NCI-H2196 (cell line): Measurements from ENCODE around the gene MAML3.

Source experiments
- DNase-seq: peaks from one replicate; lab custom pipeline; 2025; ENCODE audit not compliant: unreplicated experiment; lab: John Stamatoyannopoulos, UW

Gene MAML3

DNA sequence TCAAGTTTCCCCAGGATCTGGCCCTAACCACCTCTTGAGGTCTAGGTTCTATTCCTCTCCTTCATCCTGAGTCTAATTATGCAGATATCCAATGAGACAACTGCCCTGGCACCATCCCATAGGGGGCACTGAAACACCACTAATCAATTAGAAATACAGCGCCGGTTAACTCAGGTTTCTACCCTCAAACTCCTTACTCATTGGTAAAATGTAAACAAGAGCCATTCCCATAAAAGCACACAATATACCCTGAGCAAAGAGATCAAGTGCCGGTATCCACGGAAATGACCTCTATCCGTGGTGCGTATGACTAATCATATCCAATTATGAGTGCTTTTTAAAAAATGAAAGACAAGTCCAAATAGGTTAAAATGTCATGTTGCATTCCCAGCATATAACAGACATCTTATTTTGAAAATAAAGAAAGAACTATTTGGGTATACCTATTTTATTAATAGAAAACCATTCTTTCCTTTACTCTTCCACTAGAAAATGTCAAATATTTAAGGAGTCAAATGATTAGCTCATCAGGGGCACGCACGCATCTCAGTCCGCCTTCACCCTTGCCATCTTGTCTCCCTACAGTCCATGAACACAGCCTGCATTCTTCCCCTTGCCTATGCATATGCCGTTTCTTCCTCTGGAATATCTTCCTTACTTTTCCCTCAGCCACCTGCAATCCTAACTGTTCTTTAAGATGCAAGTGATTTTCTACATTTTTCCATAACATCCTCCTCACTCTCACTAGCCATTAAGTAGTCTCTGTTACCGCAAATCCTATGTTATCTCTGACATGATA lies 141.1 kb downstream of the MAML3 start:
- peak; percentile 69 for DNase-seq

GRCh38 chr4:140005699-140006098 lies 148.3 kb downstream of the MAML3 start:
- DNase-seq = peak; percentile 34

GRCh38 chr4:140004922-140005627 lies 148.9 kb downstream of the MAML3 start:
- no peak for DNase-seq

DNA sequence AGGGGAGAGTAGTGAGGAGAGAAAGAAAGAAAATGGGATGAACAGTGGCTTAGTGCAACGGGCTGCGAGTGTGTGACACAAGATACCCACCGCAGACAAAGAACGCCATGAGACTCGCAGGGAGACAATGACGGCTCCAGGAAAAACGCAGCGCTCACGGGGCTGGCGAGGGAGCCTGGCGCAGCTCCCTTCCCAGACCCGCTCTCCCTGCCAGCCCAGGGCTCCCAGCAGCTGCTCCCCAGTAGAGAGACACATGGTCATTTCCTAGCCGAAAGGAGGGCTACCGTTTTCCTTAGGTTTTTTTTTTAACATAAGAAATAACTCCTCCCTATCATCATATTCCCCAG lies 149.5 kb downstream of the MAML3 start:
- DNase-seq = peak; percentile 20

- no peak for DNase-seq
Measured at GRCh38 chr4:140003876-140004548, 150.0 kb downstream of the MAML3 start.

- no peak for DNase-seq
Measured at GRCh38 chr4:140000232-140000631, 153.8 kb downstream of the MAML3 start.

GRCh38 chr4:139988863-139989765 lies 164.9 kb downstream of the MAML3 start:
- DNase-seq = no peak

DNA sequence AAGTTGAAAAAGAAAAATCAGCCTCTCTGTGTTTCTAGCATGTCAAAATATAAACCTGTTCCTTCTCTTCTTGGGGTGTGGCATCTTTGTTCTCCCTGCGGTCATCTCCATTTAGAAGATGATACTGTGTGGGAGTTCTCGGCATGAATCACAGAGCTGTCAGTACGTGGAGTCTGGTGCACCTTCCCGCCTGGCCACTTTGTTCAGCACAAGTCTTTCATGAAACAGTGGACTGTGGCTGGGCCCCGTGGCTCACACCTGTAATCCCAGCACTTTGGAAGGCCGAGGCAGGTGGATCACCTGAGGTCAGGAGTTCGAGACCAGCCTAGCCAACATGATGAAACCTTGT lies 166.5 kb downstream of the MAML3 start:
- DNase-seq = no peak

DNA sequence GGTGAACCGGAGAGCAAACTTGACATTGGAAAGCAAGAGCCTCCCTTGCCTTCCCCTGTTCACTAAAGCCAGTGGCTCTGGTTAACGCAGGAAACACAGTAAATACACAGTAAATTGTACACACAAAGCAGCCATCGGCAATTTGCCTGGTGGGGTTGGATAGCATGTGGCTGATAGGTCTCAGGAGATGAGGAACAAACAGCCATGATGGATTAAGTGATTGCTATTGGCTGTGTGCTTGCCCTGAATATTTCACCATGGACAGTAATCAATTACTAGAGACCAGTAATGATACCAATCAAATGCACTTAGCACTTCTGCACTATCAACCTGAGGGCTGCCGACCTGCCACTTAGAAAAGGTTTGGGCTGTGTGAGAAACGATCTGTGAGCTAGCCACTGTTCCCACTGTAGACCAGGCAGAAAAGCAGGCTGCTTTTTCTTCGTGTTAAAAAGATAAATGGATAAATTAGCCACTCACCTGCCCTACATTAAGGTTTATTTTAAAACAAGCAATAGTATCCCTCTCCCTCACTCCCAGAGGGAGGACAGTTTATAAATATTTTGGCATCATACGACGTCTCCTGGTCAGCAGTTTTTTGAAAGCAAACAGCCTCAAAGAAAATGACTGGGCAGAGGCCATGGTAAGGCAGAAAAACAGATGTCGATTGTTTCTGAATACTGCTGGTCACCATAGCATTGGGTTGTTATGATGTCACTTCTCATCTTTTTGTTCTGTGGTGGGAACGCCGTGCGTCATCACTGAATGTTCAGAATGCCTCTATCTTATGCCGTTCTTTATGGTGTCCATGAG lies 167.1 kb downstream of the MAML3 start:
- DNase-seq = no peak

GRCh38 chr4:139986106-139986505 lies 167.9 kb downstream of the MAML3 start:
- no peak for DNase-seq

DNA sequence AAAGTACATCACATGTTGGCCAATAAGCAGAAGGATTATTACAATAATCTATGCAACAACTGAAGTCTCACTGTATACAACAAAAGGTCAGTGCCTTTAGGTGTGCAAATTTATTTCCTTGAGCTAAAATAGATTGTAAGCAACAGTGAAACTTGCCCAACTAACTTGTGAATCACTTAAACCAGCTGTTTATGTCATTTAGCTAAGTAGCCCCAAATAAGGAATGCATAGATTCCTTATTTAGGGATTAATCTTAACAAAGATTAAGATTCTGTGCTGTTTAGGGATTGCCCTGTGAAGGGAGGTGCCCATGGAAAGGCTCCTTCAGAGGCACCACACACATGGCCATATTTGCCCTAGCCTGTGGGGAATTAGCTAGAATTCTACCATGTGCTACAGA lies 168.6 kb downstream of the MAML3 start:
- no peak for DNase-seq

- DNase-seq = no peak
Measured at GRCh38 chr4:139984471-139984870, 169.5 kb downstream of the MAML3 start.

DNA sequence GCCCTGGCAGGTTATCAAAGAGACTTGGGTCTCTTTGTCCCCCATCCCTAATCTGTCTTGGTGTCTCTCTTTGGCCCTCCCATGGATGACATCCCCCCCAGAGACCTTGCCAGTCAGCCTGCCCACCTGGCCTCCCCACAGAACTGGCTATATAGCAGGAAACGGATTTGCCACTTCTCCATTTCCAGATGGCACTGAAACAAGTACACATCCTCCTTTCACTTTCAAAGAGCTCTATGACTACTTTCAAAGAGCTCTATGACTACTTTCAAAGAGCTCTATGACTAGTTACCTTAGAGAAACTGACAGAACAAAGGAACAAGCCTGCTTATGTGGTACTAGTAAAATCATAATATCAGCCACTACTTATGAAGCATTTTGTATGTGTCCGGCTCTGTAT lies 175.3 kb downstream of the MAML3 start:
- no peak for DNase-seq

DNA sequence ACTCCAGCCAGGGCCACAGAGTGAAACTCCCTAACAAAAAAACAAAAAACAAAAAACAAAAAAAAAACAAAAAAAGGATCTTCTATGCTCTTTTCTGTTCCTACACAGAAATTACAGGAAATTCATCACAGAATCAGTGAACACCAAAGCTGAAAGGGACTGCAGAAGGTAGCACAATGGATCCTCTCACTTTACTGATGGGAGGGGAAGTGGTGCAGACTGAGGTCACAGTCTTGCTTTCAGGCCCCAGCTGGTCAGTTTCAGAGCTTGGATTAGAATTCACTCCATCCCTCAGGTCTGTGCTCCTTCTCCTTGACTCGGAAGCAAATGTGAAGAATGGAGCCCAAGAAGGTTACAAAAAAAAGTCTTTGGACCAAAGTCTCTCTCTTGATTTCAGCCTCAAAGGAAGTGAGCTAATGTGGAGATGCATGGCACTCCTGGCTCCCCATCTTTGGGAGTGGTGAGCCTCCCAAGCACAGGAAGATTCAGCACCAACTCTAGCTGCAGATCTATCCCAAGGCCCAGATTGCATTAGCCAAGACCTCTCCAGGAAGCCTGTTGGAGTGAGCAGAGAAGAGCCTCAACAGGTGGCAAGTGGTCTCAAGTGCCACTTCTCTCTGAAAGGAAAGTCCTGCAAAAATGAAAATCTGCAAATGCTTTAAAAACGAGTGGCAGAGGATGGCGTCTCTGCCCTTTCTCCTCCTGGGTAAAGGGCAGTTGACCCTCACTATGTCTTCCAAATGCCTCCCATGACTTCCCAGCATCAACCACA lies 176.0 kb downstream of the MAML3 start:
- DNase-seq = peak; percentile 10

DNA sequence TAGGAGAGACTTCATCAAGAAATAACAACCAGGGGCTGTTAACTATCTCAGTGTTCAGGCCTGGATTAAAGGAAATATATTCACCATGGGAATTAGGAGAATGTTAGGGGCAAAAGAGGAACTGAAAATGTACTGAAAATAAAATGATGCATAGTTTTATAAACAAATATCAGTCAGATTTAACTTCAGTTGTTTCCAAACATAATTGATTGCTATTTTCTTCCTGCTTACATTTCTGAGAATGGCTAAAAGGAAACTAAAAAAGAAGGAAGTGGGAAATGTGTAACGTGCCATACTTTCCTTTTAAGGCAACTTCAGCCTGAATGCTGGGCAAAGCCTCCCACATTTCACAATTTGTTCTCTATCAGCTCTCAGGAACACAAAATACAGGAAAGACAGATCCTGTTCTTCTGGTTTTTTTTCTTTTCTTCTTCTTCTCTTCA lies 178.1 kb downstream of the MAML3 start:
- no peak for DNase-seq

DNA sequence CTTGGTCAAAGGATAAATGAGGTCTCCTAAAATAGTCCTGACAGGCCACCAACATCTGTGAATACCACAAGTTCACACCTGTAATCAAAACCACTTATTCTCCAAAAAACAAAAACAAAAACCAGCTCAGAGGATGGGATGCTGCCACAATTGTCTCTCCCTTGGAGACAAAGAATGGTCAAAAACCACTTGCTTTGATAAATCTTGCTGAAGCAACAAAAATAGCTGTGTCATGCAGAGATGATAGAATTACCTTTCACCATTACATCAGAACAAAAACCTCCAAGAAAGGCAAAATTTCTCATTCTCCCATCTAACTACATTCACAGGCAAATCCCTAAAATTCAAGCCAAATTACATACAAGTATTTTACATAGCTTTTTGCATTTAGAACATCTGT lies 180.4 kb downstream of the MAML3 start:
- DNase-seq = no peak

DNA sequence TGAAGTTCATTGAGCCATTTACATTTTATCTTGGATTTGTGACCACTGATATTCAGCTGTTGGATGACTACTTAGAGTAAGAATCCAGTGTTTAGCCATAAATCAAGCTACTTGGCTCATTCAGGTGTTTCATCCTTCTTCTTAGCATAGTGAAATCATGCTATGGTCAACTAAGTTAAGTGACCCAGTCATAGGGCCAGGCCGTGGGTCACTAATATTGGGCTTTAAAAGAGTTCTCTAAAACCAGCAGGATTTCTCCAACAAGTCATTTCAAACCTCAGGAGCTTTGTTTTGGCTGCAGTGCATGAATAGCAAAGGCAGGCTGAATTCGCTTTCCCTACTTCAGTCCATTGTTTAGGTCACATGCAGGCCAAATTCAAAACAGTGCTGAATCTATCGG lies 181.0 kb downstream of the MAML3 start:
- no peak for DNase-seq

GRCh38 chr4:139972305-139972704 lies 181.7 kb downstream of the MAML3 start:
- no peak for DNase-seq

DNA sequence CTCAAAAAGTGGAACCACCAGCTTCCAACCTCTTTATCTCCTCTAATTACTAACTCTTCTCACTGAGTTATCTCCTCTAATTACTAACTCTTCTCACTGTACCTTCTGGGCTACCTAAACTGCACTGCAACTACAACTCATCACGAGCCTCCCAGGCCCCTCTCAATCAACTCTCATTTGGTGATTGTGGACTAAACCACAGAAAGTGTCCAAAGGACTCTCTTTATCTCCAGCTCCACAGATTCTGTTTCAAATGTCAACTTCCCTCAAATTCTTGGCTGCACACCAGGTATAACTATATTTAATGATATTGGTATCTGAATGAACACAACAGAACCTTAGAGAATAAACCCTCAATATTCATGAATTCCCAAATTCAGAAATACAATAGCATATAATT lies 182.9 kb downstream of the MAML3 start:
- no peak for DNase-seq
